PC-9 (cell line): ENCODE data around the gene ZSCAN5A. TPM values are rescaled to one million over a fixed set of nuclear protein-coding genes. Genes with fewer than 3 reads are reported as not detected.

Source experiments
- BruUV-seq: library from RNA; stranded (reverse); fragments of 400-500 nt; replicated peaks from 2 replicates; lab custom pipeline; 2021; lab: Mats Ljungman, UMichigan
- CTCF ChIA-PET: fragments of 300-600 bp; sonication (Branson Sonifier 250); formaldehyde crosslinking; loops from one replicate; lab custom pipeline; 2022; ENCODE audit warnings: antibody characterized with exemption; lab: Charles Lee
- POLR2A ChIA-PET: fragments of 300-600 bp; sonication (Branson Sonifier 250); formaldehyde crosslinking; loops from one replicate; lab custom pipeline; 2022; ENCODE audit warnings: antibody characterized with exemption; ENCODE audit not compliant: unreplicated experiment; lab: Charles Lee
- DNase-seq, 2 experiments: peaks; one replicate each; pipeline versions ENCODE4 v3.0.0 to v3.0.0-alpha.2; 2015 to 2022; ENCODE audit warnings: mixed read lengths in 1 of 2
- H2AFZ ChIP-seq: fragments of 200-600 bp; sonication (generic); 2 replicates; pipeline ENCODE4 v1.8.1; 2017; ENCODE audit warnings: antibody characterized with exemption
- H3F3A ChIP-seq: fragments of 200-600 bp; sonication (generic); 2 replicates; pipeline ENCODE4 v1.8.1; 2017; ENCODE audit warnings: antibody characterized with exemption, mild to moderate bottlenecking, low read depth; ENCODE audit not compliant: insufficient read depth
- H3K27ac ChIP-seq: fragments of 200-600 bp; sonication (generic); 2 replicates; pipeline ENCODE4 v1.6.1; 2016; ENCODE audit warnings: mixed run types
- H3K27me3 ChIP-seq: fragments of 200-600 bp; sonication (generic); 2 replicates; pipeline ENCODE4 v1.6.1; 2016; ENCODE audit warnings: low read depth, mixed run types; ENCODE audit not compliant: insufficient read depth
- H3K36me3 ChIP-seq: fragments of 200-600 bp; sonication (generic); 2 replicates; pipeline ENCODE4 v1.6.1; 2016; ENCODE audit warnings: low read depth, mixed run types
- H3K4me1 ChIP-seq: fragments of 200-600 bp; sonication (generic); replicated peaks from 2 replicates; pipeline ENCODE4 v1.6.1; 2016; ENCODE audit warnings: mixed run types; ENCODE audit not compliant: insufficient read depth
- H3K4me2 ChIP-seq: fragments of 200-600 bp; sonication (generic); 2 replicates; pipeline ENCODE4 v1.6.1; 2017; ENCODE audit warnings: mixed run types
- H3K4me3 ChIP-seq: fragments of 200-600 bp; sonication (generic); 2 replicates; pipeline ENCODE4 v1.6.1; 2016; ENCODE audit warnings: mixed run types
- H3K79me2 ChIP-seq: fragments of 200-600 bp; sonication (generic); 2 replicates; pipeline ENCODE4 v1.6.1; 2017; ENCODE audit warnings: low read depth, mixed run types
- H3K9me2 ChIP-seq: fragments of 200-600 bp; sonication (generic); 2 replicates; pipeline ENCODE4 v1.8.1; 2017; ENCODE audit warnings: mild to moderate bottlenecking; ENCODE audit not compliant: insufficient read depth
- H3K9me3 ChIP-seq: fragments of 200-600 bp; sonication (generic); 2 replicates; pipeline ENCODE4 v1.8.1; 2016; ENCODE audit warnings: low read depth; ENCODE audit not compliant: insufficient read depth
- H4K20me1 ChIP-seq: fragments of 200-600 bp; sonication (generic); 2 replicates; pipeline ENCODE4 v1.8.1; 2017; ENCODE audit not compliant: insufficient read depth
- EZH2 ChIP-seq: fragments of 200-600 bp; sonication (generic); IDR thresholded peaks from 2 replicates; pipeline ENCODE4 v1.8.0; 2017; ENCODE audit warnings: antibody characterized with exemption, low read depth
- intact Hi-C: fragments of 100-400 bp; cut with micrococcal nuclease; formaldehyde crosslinking; loops from one replicate; pipeline ENCODE4 v1.10.0; 2022; ENCODE audit not compliant: unreplicated experiment
- total RNA-seq: library from RNA; stranded (reverse); gene quantifications from 2 replicates; pipeline ENCODE4 v1.2.3, GENCODE V29; 2021
- TF ChIP-seq, protein P1 (sequence below): fragments of 200-600 bp; sonication (generic); conservative IDR thresholded peaks from 2 replicates; pipeline ENCODE4 v1.6.1; 2017; ENCODE audit warnings: mixed run types, antibody characterized with exemption, mild to moderate bottlenecking, moderate library complexity

Gene ZSCAN5A
- total RNA-seq, 1 experiment from 2014 or later = 20.5 TPM

DNA sequence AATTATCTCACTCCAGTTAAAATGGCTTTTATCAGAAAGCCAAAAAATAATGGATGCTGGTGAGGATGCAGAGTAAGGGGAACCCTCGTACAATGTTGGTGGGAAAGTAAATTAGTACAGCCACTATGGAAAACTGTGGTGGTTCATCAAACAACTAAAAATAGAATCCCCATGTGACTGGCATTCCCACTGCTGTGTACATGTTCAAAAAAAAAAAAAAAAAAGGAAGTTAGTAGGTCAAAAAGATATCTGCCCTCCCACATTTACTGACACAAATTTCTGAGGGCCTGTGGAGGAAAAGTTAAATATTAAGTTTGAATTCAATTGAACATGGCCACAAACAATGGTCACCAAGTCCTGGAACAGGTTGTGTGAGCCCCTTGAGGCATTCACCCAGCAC lies 9.8 kb upstream of the ZSCAN5A start:
- H3K4me3 ChIP-seq = no peak overlapping the region
- H3F3A ChIP-seq = no peaks in the 10 kb centered on the region
- H3K27me3 ChIP-seq = peaks cover 48% of the 10 kb centered on the region
- H3K9me3 ChIP-seq = no peaks in the 10 kb centered on the region
- H3K4me2 ChIP-seq = no peak overlapping the region
- POLR2A ChIA-PET = no interaction called here
- H3K27ac ChIP-seq = no peak overlapping the region
- CTCF ChIA-PET = no interaction called here
- no peaks in the 10 kb centered on the region for H3K79me2 ChIP-seq
- intact Hi-C loops = no loop called here
- TF ChIP-seq, protein P1, sequence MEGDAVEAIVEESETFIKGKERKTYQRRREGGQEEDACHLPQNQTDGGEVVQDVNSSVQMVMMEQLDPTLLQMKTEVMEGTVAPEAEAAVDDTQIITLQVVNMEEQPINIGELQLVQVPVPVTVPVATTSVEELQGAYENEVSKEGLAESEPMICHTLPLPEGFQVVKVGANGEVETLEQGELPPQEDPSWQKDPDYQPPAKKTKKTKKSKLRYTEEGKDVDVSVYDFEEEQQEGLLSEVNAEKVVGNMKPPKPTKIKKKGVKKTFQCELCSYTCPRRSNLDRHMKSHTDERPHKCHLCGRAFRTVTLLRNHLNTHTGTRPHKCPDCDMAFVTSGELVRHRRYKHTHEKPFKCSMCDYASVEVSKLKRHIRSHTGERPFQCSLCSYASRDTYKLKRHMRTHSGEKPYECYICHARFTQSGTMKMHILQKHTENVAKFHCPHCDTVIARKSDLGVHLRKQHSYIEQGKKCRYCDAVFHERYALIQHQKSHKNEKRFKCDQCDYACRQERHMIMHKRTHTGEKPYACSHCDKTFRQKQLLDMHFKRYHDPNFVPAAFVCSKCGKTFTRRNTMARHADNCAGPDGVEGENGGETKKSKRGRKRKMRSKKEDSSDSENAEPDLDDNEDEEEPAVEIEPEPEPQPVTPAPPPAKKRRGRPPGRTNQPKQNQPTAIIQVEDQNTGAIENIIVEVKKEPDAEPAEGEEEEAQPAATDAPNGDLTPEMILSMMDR = no peak
- TF ChIP-seq EZH2 = no peak
- H4K20me1 ChIP-seq = no peaks in the 10 kb centered on the region
- DNase-seq = no peak
- BruUV-seq = no TSS peak
- H2AFZ ChIP-seq = no peak overlapping the region
- no peaks in the 10 kb centered on the region for H3K36me3 ChIP-seq
- no peaks in the 10 kb centered on the region for H3K4me1 ChIP-seq
- no peaks in the 10 kb centered on the region for H3K9me2 ChIP-seq

DNA sequence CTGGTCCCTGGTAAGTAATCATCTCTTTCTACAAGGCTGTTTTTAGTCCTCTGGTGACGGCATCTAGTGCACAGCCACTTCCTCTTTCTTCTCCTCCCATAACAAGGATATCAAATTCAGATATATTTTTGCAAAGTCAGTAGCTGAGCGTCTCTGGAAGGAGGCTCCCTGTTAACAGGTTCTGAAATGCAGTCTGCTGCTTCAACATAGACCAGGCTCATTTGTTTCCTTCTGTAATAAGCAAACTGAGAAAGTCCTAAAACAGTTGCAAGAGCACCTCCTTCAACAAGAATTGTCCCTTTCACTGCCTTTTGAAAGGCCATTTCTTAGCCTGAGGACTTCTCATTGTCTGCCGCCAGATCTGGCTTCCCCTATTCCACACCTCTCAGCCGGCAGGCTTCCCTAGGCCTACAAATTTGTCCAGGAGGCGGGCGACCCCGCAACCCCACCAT lies 7.4 kb upstream of the ZSCAN5A start:
- no peaks in the 10 kb centered on the region for H3K36me3 ChIP-seq
- TF ChIP-seq, protein P1 = no peak
- TF ChIP-seq EZH2 = no peak
- no peak overlapping the region for H2AFZ ChIP-seq
- no peaks in the 10 kb centered on the region for H3K4me1 ChIP-seq
- intact Hi-C loops = no loop called here
- no peak overlapping the region for H3K4me2 ChIP-seq
- peaks cover 48% of the 10 kb centered on the region for H3K27me3 ChIP-seq
- ChIA-PET POLR2A (interaction anchor here (0.5 kb wide), 1 partner anchor 1906 kb away, joined by 4 read pairs; no protein-coding TSS in a partner anchor), CTCF (interaction anchor here (0.6 kb wide), 1 partner anchor 11 kb away, joined by 3 read pairs; no protein-coding TSS in a partner anchor)
- DNase-seq = no peak
- H3F3A ChIP-seq = no peaks in the 10 kb centered on the region
- no peaks in the 10 kb centered on the region for H3K79me2 ChIP-seq
- H4K20me1 ChIP-seq = no peaks in the 10 kb centered on the region
- no peak overlapping the region for H3K4me3 ChIP-seq
- no TSS peak for BruUV-seq
- no peak overlapping the region for H3K27ac ChIP-seq
- no peaks in the 10 kb centered on the region for H3K9me3 ChIP-seq
- H3K9me2 ChIP-seq = no peaks in the 10 kb centered on the region

DNA sequence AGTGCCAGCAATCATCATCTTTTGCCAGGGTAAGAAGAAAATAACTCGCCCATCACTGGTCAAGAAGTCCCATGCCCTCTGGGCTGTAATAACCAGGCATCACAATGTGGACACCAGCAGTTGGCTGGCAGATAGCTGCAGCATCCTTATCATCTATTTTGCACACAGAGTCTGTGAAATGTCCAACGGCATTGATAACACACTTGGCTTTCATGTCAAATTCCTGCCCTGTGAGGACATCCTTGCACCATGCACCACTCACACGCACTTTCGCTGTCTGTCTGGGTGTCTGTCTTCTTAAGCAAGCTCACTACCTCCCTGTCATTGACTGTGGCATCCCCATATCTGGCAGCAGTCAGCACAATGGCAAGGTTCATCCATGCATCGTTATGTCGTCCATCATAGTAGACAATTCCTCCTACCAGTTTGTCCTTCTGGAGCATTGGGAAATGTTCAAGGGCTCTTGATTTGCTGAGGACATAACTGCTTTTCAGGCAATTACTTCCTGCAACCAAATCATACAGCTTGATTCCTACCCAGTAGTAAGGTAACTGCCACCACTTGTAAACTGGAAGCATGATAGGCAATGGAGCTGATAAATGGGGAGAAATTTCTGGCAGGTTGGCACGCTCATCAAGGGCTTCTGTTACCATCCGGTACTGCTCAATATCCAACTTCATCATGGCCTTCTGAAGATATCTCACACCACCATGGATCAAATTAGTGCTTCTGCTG lies 6.8 kb upstream of the ZSCAN5A start:
- H4K20me1 ChIP-seq = no peaks in the 10 kb centered on the region
- no TSS peak for BruUV-seq
- peaks cover 42% of the 10 kb centered on the region for H3K27me3 ChIP-seq
- H3K36me3 ChIP-seq = no peaks in the 10 kb centered on the region
- H3K4me1 ChIP-seq = no peaks in the 10 kb centered on the region
- H2AFZ ChIP-seq = no peak overlapping the region
- no peak overlapping the region for H3K27ac ChIP-seq
- H3K4me3 ChIP-seq = no peak overlapping the region
- H3K4me2 ChIP-seq = no peak overlapping the region
- CTCF ChIA-PET = interaction anchor here (0.6 to 0.7 kb wide), 2 partner anchors 12 kb away, joined by 3 read pairs; no protein-coding TSS in a partner anchor
- POLR2A ChIA-PET = interaction anchor here (0.5 kb wide), 1 partner anchor 1906 kb away, joined by 4 read pairs; no protein-coding TSS in a partner anchor
- H3K9me2 ChIP-seq = no peaks in the 10 kb centered on the region
- DNase-seq = no peak
- intact Hi-C loops = no loop called here
- H3K9me3 ChIP-seq = no peaks in the 10 kb centered on the region
- TF ChIP-seq, protein P1 = no peak
- no peak for TF ChIP-seq EZH2
- H3F3A ChIP-seq = no peaks in the 10 kb centered on the region
- H3K79me2 ChIP-seq = no peaks in the 10 kb centered on the region
